Transverse colon (tissue), 4 donors: ENCODE data around the gene GAS7.

Experiments used
- CTCF ChIP-seq, 5 experiments: fragments of 200-600 bp in 3 of 5; fragments of 450-650 bp in 2 of 5; sonication (generic) in 3 of 5; IDR thresholded peaks; 1 replicate in 2 of 5; 2 replicates in 3 of 5; pipeline ENCODE4 v1.5.1; 2016 to 2017; ENCODE audit warnings: antibody characterized with exemption in 5 of 5, inconsistent platforms in 3 of 5, mild to moderate bottlenecking in 2 of 5, moderate library complexity in 1 of 5
- POLR2A ChIP-seq: fragments of 450-650 bp; IDR thresholded peaks from one replicate; pipeline ENCODE4 v1.6.1; 2016; ENCODE audit warnings: antibody characterized with exemption, mild to moderate bottlenecking, moderate library complexity
- POLR2AphosphoS5 ChIP-seq, 3 donors: sonication (generic); formaldehyde crosslinking; IDR thresholded peaks; one replicate each; pipeline ENCODE4 v1.6.1; 2016; ENCODE audit warnings: antibody characterized with exemption in 3 of 3

DNA sequence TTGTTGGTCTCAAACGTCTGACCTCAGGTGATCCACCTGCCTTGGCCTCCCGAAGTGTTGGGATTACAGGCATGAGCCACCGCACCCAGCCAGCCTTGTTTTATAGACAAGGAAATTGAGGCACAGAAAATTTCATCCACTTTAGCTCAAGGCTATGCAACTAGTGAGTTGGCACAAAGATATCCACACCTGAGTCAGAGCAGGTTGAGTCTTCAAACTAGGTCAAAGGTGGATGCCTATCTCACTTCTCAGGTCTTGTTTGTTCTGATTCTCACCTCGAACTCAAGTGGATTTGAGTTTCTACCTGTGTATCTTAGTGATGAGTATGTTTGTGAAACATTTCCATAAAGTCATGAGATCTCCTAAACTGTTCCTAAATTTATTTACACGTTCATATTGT lies 35.6 kb upstream of the GAS7 start:
- TF ChIP-seq CTCF (IDR thresholded peaks at IDR 0.05), result no peak
- TF ChIP-seq POLR2AphosphoS5 (IDR thresholded peaks at IDR 0.05), result no peak
- TF ChIP-seq POLR2A, result no peak
